H1 (cell line): ENCODE data around the gene CXCL5. TPM values are rescaled to one million over a fixed set of nuclear protein-coding genes. Genes with fewer than 3 reads are reported as not detected.

Source experiments
- CTCF ChIA-PET: fragments of 300-600 bp; sonication (Branson Sonifier 250); formaldehyde crosslinking; loops from one replicate; lab custom pipeline; 2021; ENCODE audit not compliant: partially characterized antibody; lab: Charles Lee
- POLR2A ChIA-PET: fragments of 300-600 bp; sonication (Branson Sonifier 250); formaldehyde crosslinking; loops from one replicate; lab custom pipeline; 2021; ENCODE audit warnings: inconsistent platforms; ENCODE audit not compliant: partially characterized antibody; lab: Charles Lee
- DNase-seq, 2 experiments: peaks; one replicate each; pipeline versions ENCODE4 v3.0.0 to v3.0.0-alpha.2; 2010 to 2022; ENCODE audit warnings: low spot score in 2 of 2, low read depth in 1 of 2, mixed read lengths in 1 of 2
- FAIRE-seq: peaks from 2 replicates; lab custom pipeline; 2011; peaks lifted over from hg19 to GRCh38; lab: Jason Lieb, UNC
- H2AFZ ChIP-seq: 2 replicates; pipeline ENCODE4 v1.8.1; 2012; ENCODE audit warnings: low read length, inconsistent platforms
- H2AK5ac ChIP-seq: 2 replicates; pipeline ENCODE4 v1.6.1; 2013; ENCODE audit warnings: low read depth, low read length
- H2BK120ac ChIP-seq: replicated peaks from 2 replicates; pipeline ENCODE3; 2013; ENCODE audit warnings: low read depth, low read length, inconsistent platforms
- H2BK12ac ChIP-seq: 2 replicates; pipeline ENCODE4 v1.6.1; 2013; ENCODE audit warnings: low read depth, low read length
- H2BK15ac ChIP-seq: 2 replicates; pipeline ENCODE4 v1.6.1; 2013; ENCODE audit warnings: low read length
- H2BK20ac ChIP-seq: 2 replicates; pipeline ENCODE4 v1.6.1; 2013; ENCODE audit warnings: low read length
- H2BK5ac ChIP-seq: 2 replicates; pipeline ENCODE4 v1.6.1; 2013; ENCODE audit warnings: low read depth, low read length
- H3K14ac ChIP-seq: 2 replicates; pipeline ENCODE4 v1.6.1; 2013; ENCODE audit warnings: inconsistent platforms; ENCODE audit not compliant: insufficient read length
- H3K18ac ChIP-seq: 2 replicates; pipeline ENCODE4 v1.6.1; 2013; ENCODE audit warnings: low read length; ENCODE audit errors: extremely low read depth
- H3K23ac ChIP-seq: 2 replicates; pipeline ENCODE4 v1.6.1; 2013; ENCODE audit warnings: inconsistent platforms; ENCODE audit not compliant: insufficient read length
- H3K23me2 ChIP-seq: 2 replicates; pipeline ENCODE4 v1.6.1; 2013; ENCODE audit warnings: low read depth, low read length
- H3K27ac ChIP-seq: 2 replicates; pipeline ENCODE4 v1.6.1; 2011; ENCODE audit warnings: low read depth, low read length, inconsistent platforms
- H3K27me3 ChIP-seq, 4 experiments: replicated peaks in 1 of 4; 1 replicate in 1 of 4; 2 replicates in 3 of 4; pipeline versions ENCODE4 v1.6.1 to v1.8.1; 2011 to 2013; ENCODE audit warnings: low read length in 3 of 4, mild to moderate bottlenecking in 3 of 4, inconsistent platforms in 2 of 4, mixed read lengths in 2 of 4, moderate library complexity in 1 of 4; ENCODE audit not compliant: control insufficient read depth in 3 of 4, insufficient read depth in 3 of 4; ENCODE audit errors: extremely low read depth in 1 of 4
- H3K36me3 ChIP-seq, 4 experiments: 2 replicates each; pipeline versions ENCODE4 v1.6.1 to v1.8.1; 2011 to 2013; ENCODE audit warnings: mild to moderate bottlenecking in 4 of 4, low read length in 3 of 4, moderate library complexity in 2 of 4, control low read depth in 1 of 4, inconsistent platforms in 1 of 4; ENCODE audit not compliant: insufficient read depth in 4 of 4, control insufficient read depth in 2 of 4
- H3K4ac ChIP-seq: replicated peaks from 2 replicates; pipeline ENCODE3; 2013; ENCODE audit warnings: low read length, low read depth, mixed read lengths, inconsistent platforms; ENCODE audit not compliant: insufficient read length
- H3K4me1 ChIP-seq, 4 experiments: replicated peaks in 1 of 4; 1 replicate in 1 of 4; 2 replicates in 3 of 4; pipeline versions ENCODE4 v1.6.1 to v1.8.1; 2011 to 2013; ENCODE audit warnings: low read length in 3 of 4, inconsistent platforms in 2 of 4, mixed read lengths in 1 of 4; ENCODE audit not compliant: insufficient read depth in 4 of 4, control insufficient read depth in 3 of 4
- H3K4me2 ChIP-seq, 2 experiments: 2 replicates each; pipeline versions ENCODE4 v1.6.1 to v1.8.1; 2011 to 2013; ENCODE audit warnings: low read depth in 2 of 2, low read length in 2 of 2, control low read depth in 1 of 2, inconsistent platforms in 1 of 2, mild to moderate bottlenecking in 1 of 2; ENCODE audit not compliant: insufficient read depth in 1 of 2
- H3K4me3 ChIP-seq, 4 experiments: fragments of 200-600, 300-600 bp in 1 of 4; sonication (generic), shearing (Covaris generic), sonication (Bioruptor Twin) in 1 of 4; 2 replicates each; pipeline versions ENCODE4 v1.5.1 to v1.8.1; 2011 to 2016; ENCODE audit warnings: low read length in 4 of 4, low read depth in 3 of 4, control low read depth in 2 of 4, inconsistent platforms in 2 of 4, mild to moderate bottlenecking in 2 of 4, mixed read lengths in 1 of 4, moderate library complexity in 1 of 4; ENCODE audit not compliant: insufficient read depth in 2 of 4; ENCODE audit errors: extremely low read depth in 1 of 4
- H3K56ac ChIP-seq: replicated peaks from 2 replicates; pipeline ENCODE3; 2013; ENCODE audit warnings: low read depth, mild to moderate bottlenecking, mixed read lengths, low read length, inconsistent platforms; ENCODE audit not compliant: insufficient read length
- H3K79me1 ChIP-seq: 2 replicates; pipeline ENCODE4 v1.6.1; 2013; ENCODE audit warnings: low read depth, low read length, control low read depth
- H3K79me2 ChIP-seq, 2 experiments: 2 replicates each; pipeline versions ENCODE4 v1.6.1 to v1.8.1; 2012 to 2013; ENCODE audit warnings: low read length in 2 of 2, mild to moderate bottlenecking in 2 of 2, inconsistent platforms in 1 of 2; ENCODE audit not compliant: insufficient read depth in 2 of 2, control insufficient read depth in 1 of 2
- H3K9ac ChIP-seq, 4 experiments: replicated peaks in 1 of 4; 1 replicate in 1 of 4; 2 replicates in 3 of 4; pipeline versions ENCODE4 v1.6.1 to v1.8.1; 2011 to 2013; ENCODE audit warnings: low read depth in 3 of 4, low read length in 3 of 4, control low read depth in 2 of 4, mild to moderate bottlenecking in 2 of 4, moderate library complexity in 2 of 4, inconsistent platforms in 1 of 4; ENCODE audit errors: extremely low read depth in 1 of 4
- H3K9me3 ChIP-seq, 2 experiments: 2 replicates each; pipeline versions ENCODE4 v1.6.1 to v1.8.1; 2012 to 2013; ENCODE audit warnings: mild to moderate bottlenecking in 2 of 2, moderate library complexity in 2 of 2, control low read depth in 1 of 2, inconsistent platforms in 1 of 2, low read depth in 1 of 2, low read length in 1 of 2, mixed read lengths in 1 of 2; ENCODE audit not compliant: insufficient read depth in 2 of 2
- H4K20me1 ChIP-seq, 2 experiments: replicated peaks in 1 of 2; 2 replicates each; pipeline versions ENCODE3 to v1.8.1; 2011 to 2013; ENCODE audit warnings: inconsistent platforms in 2 of 2, low read length in 2 of 2, mild to moderate bottlenecking in 1 of 2; ENCODE audit not compliant: insufficient read depth in 2 of 2, control insufficient read depth in 1 of 2
- H4K5ac ChIP-seq: 2 replicates; pipeline ENCODE4 v1.6.1; 2013; ENCODE audit warnings: low read length, low read depth, mixed read lengths, inconsistent platforms; ENCODE audit not compliant: insufficient read length
- H4K8ac ChIP-seq: 2 replicates; pipeline ENCODE4 v1.8.0; 2013; ENCODE audit warnings: mild to moderate bottlenecking, moderate library complexity, low read length, inconsistent platforms; ENCODE audit not compliant: insufficient read depth; ENCODE audit errors: extremely low read depth
- H4K91ac ChIP-seq: replicated peaks from 2 replicates; pipeline ENCODE3; 2013; ENCODE audit warnings: low read length, mixed read lengths, inconsistent platforms; ENCODE audit not compliant: insufficient read length
- BCL11A ChIP-seq, 2 experiments: IDR thresholded peaks; one replicate each; pipeline ENCODE4 v1.6.1; 2011; ENCODE audit warnings: low read depth in 2 of 2, low read length in 2 of 2, mild to moderate bottlenecking in 2 of 2
- CHD1 ChIP-seq: IDR thresholded peaks from 2 replicates; pipeline ENCODE4 v1.6.1; 2012; ENCODE audit warnings: low read depth, low read length, improper control_type of control experiment
- HDAC2 ChIP-seq, 2 experiments: fragments of 300-600 bp in 1 of 2; sonication (generic) in 1 of 2; IDR thresholded peaks; 2 replicates each; pipeline ENCODE4 v1.6.1; 2011 to 2012; ENCODE audit warnings: low read depth in 2 of 2, low read length in 2 of 2, mild to moderate bottlenecking in 2 of 2, moderate library complexity in 2 of 2, borderline replicate concordance in 1 of 2, inconsistent platforms in 1 of 2
- NANOG ChIP-seq: IDR thresholded peaks from 2 replicates; pipeline ENCODE4 v1.6.1; 2011; ENCODE audit warnings: low read length, low read depth, mild to moderate bottlenecking, inconsistent platforms; ENCODE audit not compliant: insufficient read depth, poor library complexity, severe bottlenecking
- PHF8 ChIP-seq: fragments of 200-600 bp; sonication (generic); conservative IDR thresholded peaks from 2 replicates; pipeline ENCODE4 v1.7.1; 2012; ENCODE audit warnings: low read depth, mild to moderate bottlenecking, inconsistent platforms, low read length, moderate library complexity
- SAP30 ChIP-seq: fragments of 300-600 bp; sonication (generic); IDR thresholded peaks from 2 replicates; pipeline ENCODE4 v1.7.1; 2012; ENCODE audit warnings: low read length, moderate library complexity, mild to moderate bottlenecking, inconsistent platforms; ENCODE audit not compliant: insufficient read depth, insufficient replicate concordance
- SP2 ChIP-seq: IDR thresholded peaks from 2 replicates; pipeline ENCODE4 v1.6.1; 2012; ENCODE audit warnings: mild to moderate bottlenecking, low read length, inconsistent platforms
- SP4 ChIP-seq: IDR thresholded peaks from 2 replicates; pipeline ENCODE4 v1.6.1; 2012; ENCODE audit warnings: low read length, inconsistent platforms
- TAF7 ChIP-seq: optimal IDR thresholded peaks from 2 replicates; pipeline ENCODE3; 2011; ENCODE audit warnings: low read depth, mild to moderate bottlenecking, inconsistent platforms, low read length, moderate library complexity, borderline replicate concordance
- TBP ChIP-seq: IDR thresholded peaks from 2 replicates; pipeline ENCODE4 v1.6.1; 2011; ENCODE audit warnings: low read depth, low read length, improper control_type of control experiment
- WGBS, 2 experiments: shearing (Covaris generic) in 1 of 2; methylation state at CpG; one replicate each; pipeline versions ENCODE4 v1.1.6 to v1.1.7; 2013 to 2015; ENCODE audit warnings: low lambda C conversion rate in 2 of 2, mixed read lengths in 2 of 2, inconsistent platforms in 1 of 2, low coverage in 1 of 2, missing lambda C conversion rate in 1 of 2; ENCODE audit not compliant: insufficient replicate concordance in 2 of 2, insufficient coverage in 1 of 2, insufficient read length in 1 of 2; ENCODE audit errors: extremely low coverage in 1 of 2, missing lambda C conversion rate in 1 of 2; 5-methylcytosine and 5-hydroxymethylcytosine counted together
- polyA plus RNA-seq, 7 experiments: library from polyadenylated mRNA; depleted of rRNA in 3 of 7; stranded (reverse) in 5 of 7; unstranded in 2 of 7; fragments of >200 nt in 5 of 7; fragments of 200-250 nt in 2 of 7; gene quantifications; 1 replicate in 5 of 7; 2 replicates in 1 of 7; 4 replicates in 1 of 7; pipeline versions ENCODE4 v1.2.1 to v1.2.3, GENCODE V29; 2011 to 2013; ENCODE audit warnings: missing spikeins in 2 of 7, mixed read lengths in 2 of 7
- total RNA-seq: library from RNA; stranded (reverse); fragmentation: NEBNext Ultra II Directional; extraction: Animal tissue kit (Norgen Biotek cat#: 25700); gene quantifications from 2 replicates; pipeline ENCODE4 v1.2.1, GENCODE V29; 2021
- TF ChIP-seq, protein P1 (sequence below): IDR thresholded peaks from 2 replicates; pipeline ENCODE4 v1.6.1; 2011; ENCODE audit warnings: low read depth, mild to moderate bottlenecking, low read length; ENCODE audit not compliant: insufficient read depth
- TF ChIP-seq, protein P2 (sequence below): IDR thresholded peaks from 2 replicates; pipeline ENCODE4 v1.6.1; 2012; ENCODE audit warnings: inconsistent platforms

CXCL5 gene
- total and polyA plus RNA-seq, 2 of the 8 experiments (the other 6 are each of a cell fraction or from before 2014, with no cell fraction given), result 10.9 to 15.6 TPM

DNA sequence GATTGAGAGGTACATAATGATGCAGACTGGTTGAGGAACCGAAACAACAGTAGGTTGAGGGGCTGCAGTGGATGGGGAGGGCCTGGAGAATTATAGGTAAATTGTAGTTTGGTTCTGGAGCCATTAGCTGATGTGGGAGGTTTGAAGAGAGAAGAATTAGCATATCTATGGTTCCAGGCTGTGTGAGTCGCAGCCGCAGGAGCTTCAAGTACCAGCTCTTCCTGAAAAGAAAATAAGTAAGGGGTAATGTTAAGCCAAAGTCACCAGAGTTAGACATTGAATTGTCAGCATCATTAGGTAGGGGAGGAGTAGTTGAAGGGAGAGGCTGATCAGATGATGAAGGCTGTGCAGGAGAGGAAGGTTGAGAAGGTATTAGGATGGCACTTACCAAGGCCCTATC lies 46.1 kb downstream of the CXCL5 start:
- DNase-seq, result no peak
- TF ChIP-seq, protein P1, sequence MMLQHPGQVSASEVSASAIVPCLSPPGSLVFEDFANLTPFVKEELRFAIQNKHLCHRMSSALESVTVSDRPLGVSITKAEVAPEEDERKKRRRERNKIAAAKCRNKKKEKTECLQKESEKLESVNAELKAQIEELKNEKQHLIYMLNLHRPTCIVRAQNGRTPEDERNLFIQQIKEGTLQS, result no peak
- TF ChIP-seq SP2, result no peak
- no peak for TF ChIP-seq CHD1
- no peak for TF ChIP-seq PHF8
- TF ChIP-seq TBP, result no peak
- no peak for TF ChIP-seq NANOG
- no peak for TF ChIP-seq SP4
- TF ChIP-seq BCL11A (IDR thresholded peaks at IDR 0.05; ENCODE audit: low read depth in 2 of 2, low read length in 2 of 2), result no peak
- TF ChIP-seq, protein P2, sequence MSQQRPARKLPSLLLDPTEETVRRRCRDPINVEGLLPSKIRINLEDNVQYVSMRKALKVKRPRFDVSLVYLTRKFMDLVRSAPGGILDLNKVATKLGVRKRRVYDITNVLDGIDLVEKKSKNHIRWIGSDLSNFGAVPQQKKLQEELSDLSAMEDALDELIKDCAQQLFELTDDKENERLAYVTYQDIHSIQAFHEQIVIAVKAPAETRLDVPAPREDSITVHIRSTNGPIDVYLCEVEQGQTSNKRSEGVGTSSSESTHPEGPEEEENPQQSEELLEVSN, result no peak
- TF ChIP-seq SAP30, result no peak
- no peak for TF ChIP-seq TAF7
- TF ChIP-seq HDAC2 (IDR thresholded peaks at IDR 0.05; ENCODE audit: borderline replicate concordance in 1 of 2, low read depth in 2 of 2, low read length in 2 of 2), result no peak

More for the DNA sequence above, 46.1 kb downstream of the CXCL5 start:
- Histone ChIP-seq H4K5ac (no peak overlapping the region), H2BK120ac (no peak overlapping the region), H3K4me2 (no peak overlapping the region; a peak in 1 of 4 replicates), H3K23ac (no peak overlapping the region), H3K18ac (no peak overlapping the region), H2BK5ac (no peak overlapping the region), H2BK12ac (peak overlapping the region; percentile 78; the same call in 1 of the 2 replicates), H3K4me1 (no peaks in the 10 kb centered on the region; a peak in 2 of 7 replicates), H3K4ac (no peak overlapping the region), H3K9ac (no peak overlapping the region), H2AFZ (no peak overlapping the region), H3K9me3 (peaks cover 0 to 3% of the 10 kb centered on the region in 2 experiments; a peak in 1 of 4 replicates), H4K8ac (no peak overlapping the region), H4K91ac (no peak overlapping the region), H2AK5ac (no peak overlapping the region), H3K4me3 (no peak overlapping the region), H2BK15ac (no peak overlapping the region), H3K23me2 (no peaks in the 10 kb centered on the region), H3K14ac (no peak overlapping the region), H3K27me3 (peaks cover 0 to 7% (median 2%) of the 10 kb centered on the region in 4 experiments; a peak in 3 of 7 replicates), H3K79me1 (no peaks in the 10 kb centered on the region), H3K56ac (no peak overlapping the region), H3K79me2 (no peaks in the 10 kb centered on the region), H3K27ac (no peak overlapping the region), H3K36me3 (no peaks in the 10 kb centered on the region), H2BK20ac (peak overlapping the region; percentile 86; the same call in 1 of the 2 replicates), H4K20me1 (no peaks in the 10 kb centered on the region)
- peak; percentile 19 for FAIRE-seq
- 58% methylated on average over 3 of the region's 3 CpGs; no CpG with 5 or more reads in 1 of the 2 experiments for WGBS, 2 experiments
- CTCF ChIA-PET, result interaction anchor here (1.0 to 1.6 kb wide), 4 partner anchors 25 to 182 kb away, joined by 3 to 6 read pairs (median 4); partner anchors contain the start of gene CXCL3
- POLR2A ChIA-PET, result interaction anchor here (1.0 kb wide), 1 partner anchor 9 kb away, joined by 3 read pairs; no protein-coding TSS in a partner anchor
